Heart right ventricle (tissue), 16 donors: ENCODE data around the gene GSKIP. TPM values are rescaled to one million over a fixed set of nuclear protein-coding genes. Genes with fewer than 3 reads are reported as not detected.
A peak's percentile ranks its signal among the peaks of the same experiment; 100 is the strongest.

ENCODE experiments used
- ATAC-seq, 8 donors: fragments of 200-7000 bp; cut with Tn5 transposase; one replicate each; pipeline ENCODE4 v1.9.1; 2020; ENCODE audit warnings: mild to moderate bottlenecking in 8 of 8, moderate library complexity in 8 of 8, moderate number of reproducible peaks in 1 of 8
- DNase-seq, 2 donors: peaks; one replicate each; pipeline ENCODE4 v3.0.0-alpha.2; 2020
- H3K27ac ChIP-seq, 10 donors: fragments of 200-600 bp; sonication (generic) in 2 of 10; one replicate each; pipeline versions ENCODE4 v1.5.0 to v1.8.0; 2020 to 2022; ENCODE audit warnings: mild to moderate bottlenecking in 3 of 10
- H3K27me3 ChIP-seq, 7 donors: fragments of 200-600 bp; one replicate each; pipeline ENCODE4 v1.8.0; 2021 to 2022; ENCODE audit warnings: mild to moderate bottlenecking in 2 of 7
- H3K36me3 ChIP-seq, 9 donors: fragments of 200-600 bp; sonication (generic) in 1 of 9; one replicate each; pipeline versions ENCODE4 v1.5.0 to v1.8.0; 2020 to 2022; ENCODE audit warnings: mild to moderate bottlenecking in 2 of 9
- H3K4me1 ChIP-seq, 9 donors: fragments of 200-600 bp; sonication (generic) in 1 of 9; one replicate each; pipeline versions ENCODE4 v1.5.0 to v1.8.0; 2020 to 2022; ENCODE audit warnings: mild to moderate bottlenecking in 4 of 9
- H3K4me3 ChIP-seq, 10 donors: fragments of 200-600 bp; sonication (generic) in 2 of 10; one replicate each; pipeline versions ENCODE4 v1.5.0 to v1.8.0; 2020 to 2022; ENCODE audit warnings: mild to moderate bottlenecking in 7 of 10, moderate library complexity in 2 of 10
- H3K9me3 ChIP-seq, 11 donors: fragments of 200-600 bp in 10 of 11; sonication (generic) in 2 of 11; one replicate each; pipeline versions ENCODE4 v1.5.0 to v1.8.0; 2013 to 2022; ENCODE audit warnings: mild to moderate bottlenecking in 2 of 11, control low read depth in 1 of 11, moderate library complexity in 1 of 11
- WGBS, 2 donors: extraction: QIAGEN DNeasy Blood & Tissue Kit; methylation state at CpG; one replicate each; pipeline ENCODE4 v1.1.7; 2013; ENCODE audit warnings: inconsistent platforms in 1 of 2; 5-methylcytosine and 5-hydroxymethylcytosine counted together
- intact Hi-C, 10 donors: fragments of 100-400 bp; cut with DNase I; formaldehyde crosslinking; loops; one replicate each; pipeline versions ENCODE4 v1.11.1 to v1.14.2; 2022
- polyA plus RNA-seq, 2 donors: library from polyadenylated mRNA; stranded (reverse); fragments of 200-250 nt; gene quantifications; one replicate each; pipeline ENCODE4 v1.2.3, GENCODE V29; 2013
- total RNA-seq, 10 donors: library from RNA; stranded (reverse); fragmentation: NEBNext Ultra II Directional in 3 of 10; extraction: Animal tissue kit (Norgen Biotek cat#: 25700) in 3 of 10; gene quantifications; one replicate each; pipeline versions ENCODE4 v1.2.1 to v1.2.4, GENCODE V29; 2021 to 2023
- TF ChIP-seq, protein P1 (sequence below), 9 donors: fragments of 200-600 bp; sonication (generic) in 2 of 9; IDR thresholded peaks; one replicate each; pipeline versions ENCODE4 v1.5.0 to v1.8.0; 2021 to 2022; ENCODE audit warnings: antibody characterized with exemption in 9 of 9, mild to moderate bottlenecking in 5 of 9, moderate library complexity in 1 of 9
- donor health status: Arrhythmogenic right ventricular cardiomyopathy.
- donor health status: ischemic (EF 13 %, LVEDD 7.1; RV severe dilation, severe dysfunction).
- donor health status: healthy with polysubstance abuse.
- donor health status: DM: no; HTN: yes; CAD: no.
- donor health status: DM: no; HTN: no; CAD: no.
- donor health status: ischemic (EF 25% LVEDD 6.9; RV normal size, moderate dysfunction).
- donor health status: ischemic (EF 25% LVEDD 5.7; RV mildly dilated, moderate dysfunction).
- donor health status: healthy.
- donor health status: DM: yes; HTN: yes; CAD: no.
- donor health status: Ischemic cardiomyopathy.
- donor health status: ischemic (EF 35%, LVEDD 5.7; RV mildly dilated, moderate dysfunction).
- donor health status: nonischemic (EF 11% LVEDD 7.7; RV severe dilation, severe dysfunction).
- donor health status: DM: yes; HTN: yes; CAD: no.
- donor health status: PGD.
- donor health status: ischemic (EF 29% LVEDD 5.4; RV normal size, mild dysfunction).
- donor health status: nonischemic (EF 23%, LVEDD 6.1; RV moderate dilation, normal function).

The GSKIP gene
- total and polyA plus RNA-seq, 12 donors: 3.4 to 18.8 (median 12.2) TPM

DNA sequence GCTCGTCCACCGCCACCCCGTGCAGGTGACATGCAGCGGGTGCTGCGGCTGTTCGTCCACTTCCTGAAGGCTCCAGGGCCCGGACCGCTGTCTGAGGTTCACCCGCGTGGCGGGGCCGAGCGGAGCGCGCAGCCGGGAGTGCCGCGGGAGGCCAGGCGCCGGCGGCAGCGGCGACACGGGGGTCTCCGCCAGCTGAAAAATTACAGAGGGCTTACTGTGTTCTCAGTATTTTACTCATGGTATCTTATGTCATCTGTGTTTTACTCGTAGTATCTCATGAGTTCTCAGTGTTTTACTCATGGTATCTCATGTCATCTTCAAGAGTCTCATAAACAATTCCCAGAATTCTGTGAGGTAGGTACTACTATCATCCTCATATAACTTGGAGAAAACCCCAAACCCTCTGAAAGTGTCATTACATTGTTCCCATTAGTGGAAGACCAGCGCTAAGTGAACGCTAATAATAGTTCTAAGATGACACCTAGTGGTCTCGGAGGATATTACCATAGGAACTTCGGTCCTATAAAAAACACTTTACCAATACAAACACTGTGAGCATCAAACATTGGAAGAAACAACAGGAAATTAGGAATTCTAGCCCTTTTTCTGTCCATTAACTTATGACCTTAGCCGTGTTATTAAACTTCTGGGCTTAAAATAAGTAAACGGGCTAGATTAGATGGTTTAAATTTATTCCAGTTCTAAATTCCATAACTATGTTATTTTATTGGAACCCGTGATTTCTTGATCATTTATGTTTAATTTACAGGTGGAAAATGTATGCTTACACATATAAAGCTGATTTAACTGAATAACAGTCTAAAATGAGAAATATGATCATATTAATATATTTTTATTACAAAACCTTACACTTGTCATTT lies 61.0 kb downstream of the GSKIP start:
- Histone ChIP-seq H3K9me3 (peaks cover 0 to 4% (median 0%) of the 10 kb centered on the region in 11 donors), H3K4me3 (peak overlapping the region; percentile 28 to 57 (median 50)), H3K27me3 (peaks cover 0 to 8% (median 0%) of the 10 kb centered on the region in 7 donors), H3K36me3 (no peaks in the 10 kb centered on the region), H3K4me1 (peaks cover 0 to 9% (median 5%) of the 10 kb centered on the region in 9 donors), H3K27ac (no peak overlapping the region)
- WGBS, 2 donors: 4 to 7% methylated on average over 33 of the region's 33 CpGs
- intact Hi-C loops: loop anchor here (2.0 to 10.0 kb wide), 11 partner anchors 62 to 860 kb away; partner anchors contain the start of genes ATG2B (in 2 of the 10) and GSKIP (in 2 of the 10)
- TF ChIP-seq, protein P1, sequence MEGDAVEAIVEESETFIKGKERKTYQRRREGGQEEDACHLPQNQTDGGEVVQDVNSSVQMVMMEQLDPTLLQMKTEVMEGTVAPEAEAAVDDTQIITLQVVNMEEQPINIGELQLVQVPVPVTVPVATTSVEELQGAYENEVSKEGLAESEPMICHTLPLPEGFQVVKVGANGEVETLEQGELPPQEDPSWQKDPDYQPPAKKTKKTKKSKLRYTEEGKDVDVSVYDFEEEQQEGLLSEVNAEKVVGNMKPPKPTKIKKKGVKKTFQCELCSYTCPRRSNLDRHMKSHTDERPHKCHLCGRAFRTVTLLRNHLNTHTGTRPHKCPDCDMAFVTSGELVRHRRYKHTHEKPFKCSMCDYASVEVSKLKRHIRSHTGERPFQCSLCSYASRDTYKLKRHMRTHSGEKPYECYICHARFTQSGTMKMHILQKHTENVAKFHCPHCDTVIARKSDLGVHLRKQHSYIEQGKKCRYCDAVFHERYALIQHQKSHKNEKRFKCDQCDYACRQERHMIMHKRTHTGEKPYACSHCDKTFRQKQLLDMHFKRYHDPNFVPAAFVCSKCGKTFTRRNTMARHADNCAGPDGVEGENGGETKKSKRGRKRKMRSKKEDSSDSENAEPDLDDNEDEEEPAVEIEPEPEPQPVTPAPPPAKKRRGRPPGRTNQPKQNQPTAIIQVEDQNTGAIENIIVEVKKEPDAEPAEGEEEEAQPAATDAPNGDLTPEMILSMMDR (IDR thresholded peaks at IDR 0.05): peak; percentile 72 to 86 (median 81)
- peak; percentile 31 to 41 for DNase-seq
- peak; percentile 66 to 87 (median 79) for ATAC-seq

DNA sequence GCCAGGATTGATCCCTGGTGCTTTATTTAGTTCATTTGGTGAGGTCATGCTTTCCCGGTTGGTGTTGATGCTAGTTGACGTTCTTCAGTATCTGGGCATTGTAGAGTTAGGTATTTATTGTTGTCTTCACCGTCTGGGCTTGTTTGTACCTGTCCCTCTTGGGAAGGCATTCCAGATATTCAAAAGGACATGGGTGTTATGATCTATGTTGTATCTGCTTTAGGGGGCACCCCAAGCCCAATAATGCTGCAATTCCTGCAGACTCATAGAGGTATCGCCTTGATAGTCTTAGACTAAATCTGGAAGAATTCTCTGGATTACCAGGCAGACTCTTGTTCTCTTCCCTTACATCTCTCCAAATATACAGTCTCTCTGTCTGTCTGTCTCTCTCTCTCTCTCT lies 70.7 kb downstream of the GSKIP start:
- Histone ChIP-seq H3K4me3 (no peak overlapping the region), H3K27me3 (peaks cover 0 to 12% (median 0%) of the 10 kb centered on the region in 7 donors), H3K4me1 (no peaks in the 10 kb centered on the region), H3K9me3 (no peaks in the 10 kb centered on the region), H3K27ac (no peak overlapping the region), H3K36me3 (no peaks in the 10 kb centered on the region)
- ATAC-seq: no peak
- intact Hi-C loops: no loop called here
- DNase-seq: no peak
- WGBS, 2 donors: 65 to 73% methylated on average over 4 of the region's 4 CpGs
- TF ChIP-seq, protein P1 (IDR thresholded peaks at IDR 0.05): no peak

Other genes with a start within 250 kb of the GSKIP start
- gene BDKRB2, start 158.7 kb upstream of the GSKIP start, total RNA-seq: 1 to 10 TPM in 3 of 10 donors, under 1 TPM in 7; 0.19 to 3.6 (median 0.64) TPM
- under 1 TPM; 0.58 to 0.59 TPM for gene BDKRB2, start 158.7 kb upstream of the GSKIP start, polyA plus RNA-seq
- gene BDKRB1, start 107.3 kb upstream of the GSKIP start, total RNA-seq: under 1 TPM in 2 of 10 donors, not detected in 8; 0.39 to 0.66 TPM
- under 1 TPM in 1 of 2 donors, not detected in 1; 0.09 TPM for gene BDKRB1, start 107.3 kb upstream of the GSKIP start, polyA plus RNA-seq
- 10 to 100 TPM; 11.0 to 20.2 (median 14.5) TPM for gene ATG2B, start 185 bp upstream of the GSKIP start, total RNA-seq
- gene ATG2B, start 185 bp upstream of the GSKIP start, polyA plus RNA-seq: 1 to 10 TPM; 2.4 to 4.7 TPM
- under 1 TPM in 8 of 10 donors, not detected in 2; 0.23 to 0.87 (median 0.65) TPM for gene AK7, start 28.6 kb downstream of the GSKIP start, total RNA-seq
- under 1 TPM; 0.22 to 0.62 TPM for gene AK7, start 28.6 kb downstream of the GSKIP start, polyA plus RNA-seq
- 100 to 1,000 TPM in 9 of 10 donors, 10 to 100 TPM in 1; 95.9 to 159 (median 114) TPM for gene PAPOLA, start 138.9 kb downstream of the GSKIP start, total RNA-seq
- gene PAPOLA, start 138.9 kb downstream of the GSKIP start, polyA plus RNA-seq: 10 to 100 TPM; 63.0 to 82.1 TPM